Stimulated activated CD8-positive, alpha-beta memory T cell treated with anti-CD3 and anti-CD28 coated beads, Interleukin-2, amount 100 ng/mL, for 48 hours (primary cell): Measurements from ENCODE around the gene PGP.

Source experiments
- DNase-seq, 2 donors: peaks; one replicate each; pipeline ENCODE4 v3.0.0-alpha.2; 2020; ENCODE audit warnings: low read depth in 2 of 2

The PGP gene

GRCh38 chr16:2163211-2163881, 51.3 kb downstream of the PGP start:
- DNase-seq: no peak

GRCh38 chr16:2162676-2163118, 51.9 kb downstream of the PGP start:
- DNase-seq: no peak

- DNase-seq: no peak
Measured at GRCh38 chr16:2161911-2162310, 52.7 kb downstream of the PGP start.
